Cerebellar nuclear complex (tissue), 1 donor: ENCODE data around the gene PECR.

Experiments used
- DNase-seq, 2 experiments: peaks; one replicate each; lab custom pipeline; 2025; lab: John Stamatoyannopoulos, UW

Gene PECR

GRCh38 chr2:216071111-216071851 lies 10.3 kb downstream of the PECR start:
- no peak for DNase-seq

GRCh38 chr2:216070195-216070594 lies 11.4 kb downstream of the PECR start:
- no peak for DNase-seq

- no peak for DNase-seq
Observed at GRCh38 chr2:216069028-216069427, 12.6 kb downstream of the PECR start.

GRCh38 chr2:216066230-216066629 lies 15.4 kb downstream of the PECR start:
- no peak for DNase-seq

- no peak for DNase-seq
Observed at GRCh38 chr2:216064665-216065064, 16.9 kb downstream of the PECR start.

- no peak for DNase-seq
Observed at GRCh38 chr2:216064014-216064630, 17.5 kb downstream of the PECR start.

GRCh38 chr2:216059233-216059834 lies 22.3 kb downstream of the PECR start:
- no peak for DNase-seq

- no peak for DNase-seq
Observed at GRCh38 chr2:216057688-216058193, 23.9 kb downstream of the PECR start.

- DNase-seq = no peak
Observed at GRCh38 chr2:216056739-216057138, 24.9 kb downstream of the PECR start.

GRCh38 chr2:216055680-216056079 lies 25.9 kb downstream of the PECR start:
- DNase-seq = no peak

- DNase-seq = no peak
Observed at GRCh38 chr2:216052420-216052819, 29.2 kb downstream of the PECR start.

- DNase-seq = no peak
Observed at GRCh38 chr2:216051350-216051749, 30.3 kb downstream of the PECR start.

GRCh38 chr2:216049452-216049851 lies 32.2 kb downstream of the PECR start:
- no peak for DNase-seq

GRCh38 chr2:216047397-216047796 lies 34.2 kb downstream of the PECR start:
- no peak for DNase-seq

- no peak for DNase-seq
Observed at GRCh38 chr2:216044883-216045486, 36.6 kb downstream of the PECR start.

- no peak for DNase-seq
Observed at GRCh38 chr2:216043949-216044348, 37.7 kb downstream of the PECR start.

GRCh38 chr2:216041438-216041837 lies 40.2 kb downstream of the PECR start:
- DNase-seq = no peak

- no peak for DNase-seq
Observed at GRCh38 chr2:216039918-216040317, 41.7 kb downstream of the PECR start.

GRCh38 chr2:216034065-216034464 lies 47.5 kb downstream of the PECR start:
- no peak for DNase-seq

- DNase-seq = no peak
Observed at GRCh38 chr2:216033403-216033802, 48.2 kb downstream of the PECR start.

GRCh38 chr2:216031960-216032689 lies 49.5 kb downstream of the PECR start:
- no peak for DNase-seq

- no peak for DNase-seq
Observed at GRCh38 chr2:216030216-216030615, 51.4 kb downstream of the PECR start.
